GM12864 (cell line): ENCODE results near the gene GALNT18.

Experiments
- DNase-seq: peaks from one replicate; pipeline ENCODE4 v3.0.0-alpha.2; 2011; ENCODE audit warnings: low read depth
- H3K4me3 ChIP-seq: 2 replicates; pipeline ENCODE4 v1.5.1; 2011; ENCODE audit warnings: mild to moderate bottlenecking, low read depth, low read length, control low read depth
- TF ChIP-seq, protein P1 (sequence below): IDR thresholded peaks from 2 replicates; pipeline ENCODE4 v1.5.1; 2011; ENCODE audit warnings: low read depth, mild to moderate bottlenecking, moderate library complexity, low read length, control low read depth, inconsistent platforms; ENCODE audit errors: missing control alignments

GALNT18 gene

DNA sequence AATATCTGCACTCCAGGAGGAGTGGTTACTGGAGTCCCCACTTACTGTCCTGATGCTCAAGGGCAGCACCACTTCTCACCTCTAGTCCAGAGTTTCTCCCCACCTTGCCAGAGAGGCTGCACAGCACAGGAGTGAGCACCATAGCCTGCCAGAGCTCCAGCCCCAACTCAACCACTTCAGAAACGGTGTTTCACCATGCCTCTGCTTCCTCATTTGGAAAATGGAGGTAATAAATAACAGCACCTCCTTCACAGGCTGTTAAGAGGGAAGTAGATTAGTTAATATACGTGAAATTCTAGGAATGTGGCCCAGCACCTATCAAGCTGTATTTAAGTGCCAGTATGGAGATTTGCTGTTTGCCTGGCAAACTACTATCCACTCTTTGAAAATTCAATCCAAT, 63.0 kb downstream of the GALNT18 start:
- no peak overlapping the region for H3K4me3 ChIP-seq
- DNase-seq = no peak
- TF ChIP-seq, protein P1, sequence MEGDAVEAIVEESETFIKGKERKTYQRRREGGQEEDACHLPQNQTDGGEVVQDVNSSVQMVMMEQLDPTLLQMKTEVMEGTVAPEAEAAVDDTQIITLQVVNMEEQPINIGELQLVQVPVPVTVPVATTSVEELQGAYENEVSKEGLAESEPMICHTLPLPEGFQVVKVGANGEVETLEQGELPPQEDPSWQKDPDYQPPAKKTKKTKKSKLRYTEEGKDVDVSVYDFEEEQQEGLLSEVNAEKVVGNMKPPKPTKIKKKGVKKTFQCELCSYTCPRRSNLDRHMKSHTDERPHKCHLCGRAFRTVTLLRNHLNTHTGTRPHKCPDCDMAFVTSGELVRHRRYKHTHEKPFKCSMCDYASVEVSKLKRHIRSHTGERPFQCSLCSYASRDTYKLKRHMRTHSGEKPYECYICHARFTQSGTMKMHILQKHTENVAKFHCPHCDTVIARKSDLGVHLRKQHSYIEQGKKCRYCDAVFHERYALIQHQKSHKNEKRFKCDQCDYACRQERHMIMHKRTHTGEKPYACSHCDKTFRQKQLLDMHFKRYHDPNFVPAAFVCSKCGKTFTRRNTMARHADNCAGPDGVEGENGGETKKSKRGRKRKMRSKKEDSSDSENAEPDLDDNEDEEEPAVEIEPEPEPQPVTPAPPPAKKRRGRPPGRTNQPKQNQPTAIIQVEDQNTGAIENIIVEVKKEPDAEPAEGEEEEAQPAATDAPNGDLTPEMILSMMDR = no peak

DNA sequence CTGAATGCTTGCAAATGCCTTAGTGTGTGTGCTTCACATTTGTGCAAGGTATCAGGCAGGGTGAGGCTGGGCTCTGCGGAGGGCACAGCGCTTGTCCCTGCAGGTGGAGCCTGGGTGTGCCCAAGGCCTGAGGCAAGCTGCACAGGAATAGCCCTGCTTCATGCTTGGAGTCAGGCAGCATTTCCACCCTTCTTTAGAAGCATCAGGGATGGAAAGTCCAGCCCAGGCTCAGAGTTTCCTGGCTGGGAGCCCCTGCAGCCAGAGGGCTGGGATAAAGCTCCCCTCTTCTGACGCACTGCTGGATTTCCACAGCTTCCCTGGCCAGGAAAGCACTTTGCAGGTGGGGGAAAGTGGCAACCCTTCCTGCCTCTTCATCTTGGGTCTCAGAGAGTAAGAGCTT, 63.4 kb downstream of the GALNT18 start:
- DNase-seq = no peak
- H3K4me3 ChIP-seq = no peak overlapping the region
- TF ChIP-seq, protein P1 = no peak

DNA sequence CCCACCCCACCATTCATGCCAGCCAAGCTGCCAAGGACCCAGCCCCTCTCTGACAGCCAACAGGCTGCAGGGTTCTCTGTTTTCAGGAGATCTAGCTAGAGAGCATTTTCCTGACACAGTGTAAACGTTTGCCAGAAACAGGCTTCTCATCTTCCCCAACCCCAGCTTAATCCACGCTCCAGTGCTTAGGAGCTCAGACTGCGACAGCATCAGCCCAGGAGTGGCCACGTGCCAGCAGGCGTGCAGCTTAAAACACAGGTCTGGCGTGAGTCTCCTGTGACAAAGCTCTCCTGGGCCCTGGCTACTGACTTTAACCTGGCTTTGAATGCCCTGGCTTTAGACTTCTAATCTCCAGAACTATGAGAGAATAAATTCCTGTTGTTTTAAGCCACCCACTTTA, 66.6 kb downstream of the GALNT18 start:
- DNase-seq = no peak
- TF ChIP-seq, protein P1 = no peak
- no peak overlapping the region for H3K4me3 ChIP-seq

DNA sequence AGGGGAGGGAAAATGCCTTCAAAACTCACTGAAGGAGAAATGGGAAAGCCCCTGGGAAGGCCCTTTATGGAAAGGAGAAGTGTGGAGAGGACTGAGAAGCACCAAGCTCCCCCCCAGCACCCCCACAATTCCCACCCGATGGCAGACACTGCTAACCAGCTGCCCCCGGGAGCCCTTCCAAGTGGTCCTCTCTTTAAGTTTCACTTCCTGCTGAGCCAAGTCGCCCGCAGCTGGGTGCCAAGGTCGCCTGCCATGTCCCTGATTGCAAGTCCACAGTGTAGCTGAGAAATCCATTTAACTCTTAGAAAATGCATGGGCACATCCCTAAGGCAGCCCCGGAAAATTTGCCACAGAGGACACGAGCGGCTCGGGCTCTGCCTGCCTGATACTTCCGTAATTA, 68.2 kb downstream of the GALNT18 start:
- no peak overlapping the region for H3K4me3 ChIP-seq
- DNase-seq = no peak
- TF ChIP-seq, protein P1 = no peak

DNA sequence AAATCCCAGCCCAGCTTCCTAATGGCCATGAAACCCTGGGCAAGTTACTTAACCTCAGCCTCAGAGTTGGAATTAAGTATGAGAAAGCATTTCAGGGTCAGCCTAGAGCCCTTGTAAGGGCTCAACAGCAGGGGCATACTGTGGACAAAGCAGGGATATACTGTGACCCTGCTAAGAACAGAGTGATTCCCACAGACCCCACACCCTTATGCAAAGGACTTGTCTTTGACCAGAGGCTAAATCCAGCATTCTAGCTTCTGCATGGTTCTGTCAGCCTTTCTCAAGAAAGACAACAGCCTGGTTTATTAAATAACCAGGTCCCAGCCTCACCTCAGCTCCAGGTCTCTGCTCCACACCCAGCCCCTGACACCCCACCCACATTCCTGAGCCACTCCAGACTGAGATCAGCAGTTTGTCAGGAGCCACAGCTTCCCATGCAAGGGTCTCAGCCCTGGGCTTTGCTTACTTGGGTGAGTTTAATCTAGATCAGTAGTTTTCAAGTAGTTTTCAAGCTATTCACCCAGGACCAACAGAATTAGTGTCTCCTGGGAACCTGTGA, 69.2 kb downstream of the GALNT18 start:
- DNase-seq = no peak
- TF ChIP-seq, protein P1 = no peak
- H3K4me3 ChIP-seq = no peak overlapping the region

DNA sequence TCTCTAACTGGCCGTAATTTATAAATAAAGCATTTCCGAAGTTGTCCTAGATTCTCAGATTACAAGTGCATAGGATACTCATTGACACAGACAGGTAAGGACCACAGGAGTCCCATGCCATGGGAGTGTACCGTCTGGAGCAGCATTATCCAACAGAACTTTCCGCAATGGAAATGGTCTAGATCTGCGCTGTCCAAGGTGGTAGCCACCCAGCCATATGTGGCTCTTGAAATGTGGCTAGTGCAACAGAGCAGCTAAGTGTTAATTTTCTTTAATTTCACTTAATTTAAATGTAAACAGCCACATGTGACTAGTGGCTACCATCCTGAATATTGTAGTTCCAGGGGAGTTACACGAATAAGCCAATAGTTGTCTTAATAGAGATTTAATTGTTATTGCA, 71.3 kb downstream of the GALNT18 start:
- no peak overlapping the region for H3K4me3 ChIP-seq
- TF ChIP-seq, protein P1 = no peak
- DNase-seq = no peak
